Caco-2 (cell line): ENCODE results near the gene ITIH5. TPM values are rescaled to one million over a fixed set of nuclear protein-coding genes. Genes with fewer than 3 reads are reported as not detected.

ENCODE experiments used
- BruUV-seq: library from RNA; stranded (reverse); fragments of 400-500 nt; replicated peaks from 2 replicates; lab custom pipeline; 2021; lab: Mats Ljungman, UMichigan
- CTCF ChIA-PET: fragments of 300-600 bp; sonication (Branson Sonifier 250); formaldehyde crosslinking; loops from one replicate; lab custom pipeline; 2022; ENCODE audit warnings: antibody characterized with exemption; lab: Charles Lee
- POLR2A ChIA-PET: fragments of 300-600 bp; sonication (Branson Sonifier 250); formaldehyde crosslinking; loops from one replicate; lab custom pipeline; 2022; ENCODE audit warnings: antibody characterized with exemption; lab: Charles Lee
- DNase-seq, 2 experiments: peaks; one replicate each; pipeline versions ENCODE4 v3.0.0 to v3.0.0-alpha.2; 2020 to 2022
- H3K27me3 ChIP-seq: replicated peaks from 2 replicates; pipeline ENCODE4 v1.6.0; 2011; ENCODE audit warnings: low read length; ENCODE audit not compliant: control insufficient read depth, insufficient read depth
- H3K36me3 ChIP-seq: 2 replicates; pipeline ENCODE4 v1.5.1; 2011; ENCODE audit warnings: low read length; ENCODE audit not compliant: control insufficient read depth, insufficient read depth
- H3K4me1 ChIP-seq: fragments of 250-450 bp; sonication (Bioruptor Pico); 2 replicates; pipeline ENCODE4 v1.5.1; 2020; ENCODE audit warnings: mild to moderate bottlenecking
- H3K4me3 ChIP-seq: 2 replicates; pipeline ENCODE4 v1.5.1; 2011; ENCODE audit warnings: low read depth, mild to moderate bottlenecking, control low read depth, low read length
- H3K9me3 ChIP-seq: fragments of 250-450 bp; sonication (Bioruptor Pico); 2 replicates; pipeline ENCODE4 v1.5.1; 2020; ENCODE audit warnings: mild to moderate bottlenecking, moderate library complexity
- H3K27ac Mint-ChIP-seq: one replicate; pipeline ENCODE4 v1.8.0; 2022; ENCODE audit warnings: mixed read lengths; ENCODE audit not compliant: unreplicated experiment
- H3K27me3 Mint-ChIP-seq: one replicate; pipeline ENCODE4 v1.8.0; 2022; ENCODE audit warnings: mixed read lengths; ENCODE audit not compliant: insufficient read depth, unreplicated experiment
- H3K36me3 Mint-ChIP-seq: one replicate; pipeline ENCODE4 v1.8.0; 2022; ENCODE audit warnings: mild to moderate bottlenecking, mixed read lengths; ENCODE audit not compliant: insufficient read depth, unreplicated experiment
- H3K4me1 Mint-ChIP-seq: one replicate; pipeline ENCODE4 v1.8.0; 2022; ENCODE audit warnings: low read depth, mixed read lengths; ENCODE audit not compliant: unreplicated experiment
- H3K4me3 Mint-ChIP-seq: one replicate; pipeline ENCODE4 v1.8.0; 2022; ENCODE audit warnings: mild to moderate bottlenecking, moderate library complexity, mixed read lengths; ENCODE audit not compliant: unreplicated experiment
- H3K9me3 Mint-ChIP-seq: one replicate; pipeline ENCODE4 v1.8.0; 2022; ENCODE audit warnings: mixed read lengths; ENCODE audit not compliant: unreplicated experiment
- CTCF ChIP-seq, 2 experiments: fragments of 200-600 bp in 1 of 2; IDR thresholded peaks; 1 replicate in 1 of 2; 2 replicates in 1 of 2; pipeline versions ENCODE4 v1.5.1 to v1.8.0; 2011 to 2022; ENCODE audit warnings: antibody characterized with exemption in 1 of 2, control low read depth in 1 of 2, inconsistent platforms in 1 of 2, low read depth in 1 of 2, low read length in 1 of 2, mild to moderate bottlenecking in 1 of 2, moderate library complexity in 1 of 2; ENCODE audit not compliant: insufficient read depth in 1 of 2, severe bottlenecking in 1 of 2, unreplicated experiment in 1 of 2
- intact Hi-C: fragments of 100-400 bp; cut with micrococcal nuclease; formaldehyde crosslinking; loops from one replicate; pipeline ENCODE4 v1.10.0; 2022; ENCODE audit not compliant: unreplicated experiment
- total RNA-seq: library from RNA; stranded (reverse); gene quantifications from 2 replicates; pipeline ENCODE4 v1.2.3, GENCODE V29; 2022

ITIH5 gene
- total RNA-seq, 1 experiment from 2014 or later, result 0.18 TPM

- H3K4me1 ChIP-seq, result peaks cover 7% of the 10 kb centered on the region; the same call in 1 of the 2 replicates
- H3K9me3 Mint-ChIP-seq, result no peaks in the 10 kb centered on the region
- no peak overlapping the region for H3K4me3 ChIP-seq
- no peaks in the 10 kb centered on the region for H3K9me3 ChIP-seq
- DNase-seq, result no peak
- H3K27me3 Mint-ChIP-seq, result no peaks in the 10 kb centered on the region
- H3K4me1 Mint-ChIP-seq, result no peaks in the 10 kb centered on the region
- CTCF ChIA-PET, result no interaction called here
- BruUV-seq, result no TSS peak
- no peak overlapping the region for H3K27ac Mint-ChIP-seq
- intact Hi-C loops, result no loop called here
- no peaks in the 10 kb centered on the region for H3K27me3 ChIP-seq
- POLR2A ChIA-PET, result no interaction called here
- no peak for TF ChIP-seq CTCF (IDR thresholded peaks at IDR 0.05; ENCODE audit: insufficient read depth in 1 of 2, low read depth in 1 of 2, low read length in 1 of 2, severe bottlenecking in 1 of 2, unreplicated experiment in 1 of 2)
- H3K36me3 ChIP-seq, result no peaks in the 10 kb centered on the region
- no peak overlapping the region for H3K4me3 Mint-ChIP-seq
- no peaks in the 10 kb centered on the region for H3K36me3 Mint-ChIP-seq
Measured at GRCh38 chr10:7559386-7559785, 107.4 kb downstream of the ITIH5 start.

- DNase-seq, result no peak
- no peaks in the 10 kb centered on the region for H3K36me3 Mint-ChIP-seq
- Histone ChIP-seq H3K9me3 (no peaks in the 10 kb centered on the region), H3K36me3 (no peaks in the 10 kb centered on the region), H3K4me1 (peaks cover 7% of the 10 kb centered on the region; the same call in 1 of the 2 replicates), H3K27me3 (no peaks in the 10 kb centered on the region), H3K4me3 (no peak overlapping the region)
- H3K9me3 Mint-ChIP-seq, result no peaks in the 10 kb centered on the region
- ChIA-PET POLR2A (no interaction called here), CTCF (no interaction called here)
- H3K4me1 Mint-ChIP-seq, result no peaks in the 10 kb centered on the region
- H3K4me3 Mint-ChIP-seq, result no peak overlapping the region
- H3K27ac Mint-ChIP-seq, result no peak overlapping the region
- BruUV-seq, result no TSS peak
- H3K27me3 Mint-ChIP-seq, result no peaks in the 10 kb centered on the region
- intact Hi-C loops, result no loop called here
- TF ChIP-seq CTCF (IDR thresholded peaks at IDR 0.05; ENCODE audit: insufficient read depth in 1 of 2, low read depth in 1 of 2, low read length in 1 of 2, severe bottlenecking in 1 of 2, unreplicated experiment in 1 of 2), result no peak
Measured at GRCh38 chr10:7558036-7558435, 108.7 kb downstream of the ITIH5 start.

- CTCF ChIA-PET, result no interaction called here
- H3K4me3 Mint-ChIP-seq, result no peak overlapping the region
- H3K27me3 ChIP-seq, result no peaks in the 10 kb centered on the region
- no peak overlapping the region for H3K4me3 ChIP-seq
- BruUV-seq, result no TSS peak
- H3K9me3 Mint-ChIP-seq, result no peaks in the 10 kb centered on the region
- intact Hi-C loops, result no loop called here
- POLR2A ChIA-PET, result no interaction called here
- H3K9me3 ChIP-seq, result no peaks in the 10 kb centered on the region
- no peak for TF ChIP-seq CTCF (IDR thresholded peaks at IDR 0.05; ENCODE audit: insufficient read depth in 1 of 2, low read depth in 1 of 2, low read length in 1 of 2, severe bottlenecking in 1 of 2, unreplicated experiment in 1 of 2)
- H3K4me1 Mint-ChIP-seq, result no peaks in the 10 kb centered on the region
- no peaks in the 10 kb centered on the region for H3K36me3 ChIP-seq
- H3K27ac Mint-ChIP-seq, result no peak overlapping the region
- peaks cover 7% of the 10 kb centered on the region; the same call in 1 of the 2 replicates for H3K4me1 ChIP-seq
- DNase-seq, result no peak
- no peaks in the 10 kb centered on the region for H3K36me3 Mint-ChIP-seq
- H3K27me3 Mint-ChIP-seq, result no peaks in the 10 kb centered on the region
Measured at GRCh38 chr10:7553531-7553930, 113.2 kb downstream of the ITIH5 start.
